Suprapubic skin (tissue), 4 donors: ENCODE measurements around the gene MTTP. TPM values are rescaled to one million over a fixed set of nuclear protein-coding genes. Genes with fewer than 3 reads are reported as not detected.
A peak's percentile ranks its signal among the peaks of the same experiment; 100 is the strongest.

Source experiments
- DNase-seq, 2 donors: peaks; one replicate each; pipeline ENCODE4 v3.0.0-alpha.2; 2019; ENCODE audit warnings: low spot score in 2 of 2
- H3K27ac ChIP-seq: fragments of 200-600 bp; sonication (generic); one replicate; pipeline ENCODE4 v1.5.1; 2019
- H3K27me3 ChIP-seq: fragments of 200-600 bp; sonication (generic); one replicate; pipeline ENCODE4 v1.5.1; 2019
- H3K36me3 ChIP-seq: fragments of 200-600 bp; sonication (generic); one replicate; pipeline ENCODE4 v1.5.1; 2019
- H3K4me1 ChIP-seq: fragments of 200-600 bp; sonication (generic); one replicate; pipeline ENCODE4 v1.5.1; 2019
- H3K4me3 ChIP-seq: fragments of 200-600 bp; sonication (generic); one replicate; pipeline ENCODE4 v1.5.1; 2019; ENCODE audit warnings: mild to moderate bottlenecking
- H3K9me3 ChIP-seq: fragments of 200-600 bp; sonication (generic); one replicate; pipeline ENCODE4 v1.5.1; 2019
- EP300 ChIP-seq: sonication (generic); formaldehyde crosslinking; IDR thresholded peaks from one replicate; pipeline ENCODE4 v1.6.1; 2017; ENCODE audit warnings: antibody characterized with exemption
- POLR2A ChIP-seq, 2 donors: fragments of 450-650 bp; IDR thresholded peaks; one replicate each; pipeline ENCODE4 v1.6.1; 2017; ENCODE audit warnings: antibody characterized with exemption in 2 of 2, mild to moderate bottlenecking in 2 of 2, moderate library complexity in 2 of 2
- POLR2AphosphoS5 ChIP-seq, 3 donors: sonication (generic); formaldehyde crosslinking; IDR thresholded peaks; one replicate each; pipeline ENCODE4 v1.6.1; 2017; ENCODE audit warnings: antibody characterized with exemption in 3 of 3
- WGBS: methylation state at CpG from one replicate; pipeline ENCODE4 v1.1.5; 2018; 5-methylcytosine and 5-hydroxymethylcytosine counted together
- total RNA-seq, 4 donors: library from RNA; depleted of rRNA; stranded (reverse); fragments of >200 nt; gene quantifications; one replicate each; pipeline ENCODE4 v1.1.0, GENCODE V29; 2016
- TF ChIP-seq, protein P1 (sequence below), 2 donors: fragments of 200-600 bp in 1 of 2; fragments of 450-650 bp in 1 of 2; sonication (generic) in 1 of 2; IDR thresholded peaks; one replicate each; pipeline ENCODE4 v1.5.1; 2016 to 2019; ENCODE audit warnings: antibody characterized with exemption in 2 of 2, mild to moderate bottlenecking in 1 of 2, moderate library complexity in 1 of 2

The MTTP gene
- total RNA-seq, 4 donors from 2014 or later, result 0.97 to 1.6 (median 1.3) TPM; not detected in 1

- 44% methylated on average over 2 of the region's 2 CpGs for whole genome bisulfite sequencing
- no peaks in the 10 kb centered on the region for H3K36me3 ChIP-seq
- no peaks in the 10 kb centered on the region for H3K9me3 ChIP-seq
- TF ChIP-seq, protein P1, sequence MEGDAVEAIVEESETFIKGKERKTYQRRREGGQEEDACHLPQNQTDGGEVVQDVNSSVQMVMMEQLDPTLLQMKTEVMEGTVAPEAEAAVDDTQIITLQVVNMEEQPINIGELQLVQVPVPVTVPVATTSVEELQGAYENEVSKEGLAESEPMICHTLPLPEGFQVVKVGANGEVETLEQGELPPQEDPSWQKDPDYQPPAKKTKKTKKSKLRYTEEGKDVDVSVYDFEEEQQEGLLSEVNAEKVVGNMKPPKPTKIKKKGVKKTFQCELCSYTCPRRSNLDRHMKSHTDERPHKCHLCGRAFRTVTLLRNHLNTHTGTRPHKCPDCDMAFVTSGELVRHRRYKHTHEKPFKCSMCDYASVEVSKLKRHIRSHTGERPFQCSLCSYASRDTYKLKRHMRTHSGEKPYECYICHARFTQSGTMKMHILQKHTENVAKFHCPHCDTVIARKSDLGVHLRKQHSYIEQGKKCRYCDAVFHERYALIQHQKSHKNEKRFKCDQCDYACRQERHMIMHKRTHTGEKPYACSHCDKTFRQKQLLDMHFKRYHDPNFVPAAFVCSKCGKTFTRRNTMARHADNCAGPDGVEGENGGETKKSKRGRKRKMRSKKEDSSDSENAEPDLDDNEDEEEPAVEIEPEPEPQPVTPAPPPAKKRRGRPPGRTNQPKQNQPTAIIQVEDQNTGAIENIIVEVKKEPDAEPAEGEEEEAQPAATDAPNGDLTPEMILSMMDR (IDR thresholded peaks at IDR 0.05), result no peak
- no peak for TF ChIP-seq EP300
- no peak overlapping the region for H3K4me3 ChIP-seq
- no peak overlapping the region for H3K27ac ChIP-seq
- no peaks in the 10 kb centered on the region for H3K4me1 ChIP-seq
- DNase-seq, result no peak
- no peaks in the 10 kb centered on the region for H3K27me3 ChIP-seq
Observed at GRCh38 chr4:99536848-99537247, 37.8 kb upstream of the MTTP start.

- Histone ChIP-seq H3K27ac (no peak overlapping the region), H3K9me3 (no peaks in the 10 kb centered on the region), H3K27me3 (no peaks in the 10 kb centered on the region), H3K4me3 (no peak overlapping the region), H3K36me3 (no peaks in the 10 kb centered on the region), H3K4me1 (no peaks in the 10 kb centered on the region)
- DNase-seq, result no peak
- WGBS, result 78% methylated on average over 4 of the region's 4 CpGs
- TF ChIP-seq EP300 (no peak), POLR2AphosphoS5 (IDR thresholded peaks at IDR 0.05) (no peak), POLR2A (IDR thresholded peaks at IDR 0.05) (no peak)
- TF ChIP-seq, protein P1 (IDR thresholded peaks at IDR 0.05), result no peak
Observed at GRCh38 chr4:99537674-99538073, 37.0 kb upstream of the MTTP start.

- Histone ChIP-seq H3K27me3 (no peaks in the 10 kb centered on the region), H3K27ac (no peak overlapping the region), H3K4me1 (no peaks in the 10 kb centered on the region), H3K36me3 (no peaks in the 10 kb centered on the region), H3K4me3 (no peak overlapping the region), H3K9me3 (no peaks in the 10 kb centered on the region)
- TF ChIP-seq EP300 (no peak), POLR2AphosphoS5 (IDR thresholded peaks at IDR 0.05) (no peak)
- DNase-seq, result no peak
Observed at GRCh38 chr4:99540277-99540939, 34.2 kb upstream of the MTTP start.

- Histone ChIP-seq H3K36me3 (no peaks in the 10 kb centered on the region), H3K27ac (no peak overlapping the region), H3K4me3 (no peak overlapping the region), H3K4me1 (no peaks in the 10 kb centered on the region), H3K9me3 (no peaks in the 10 kb centered on the region), H3K27me3 (no peaks in the 10 kb centered on the region)
- DNase-seq, result no peak
- TF ChIP-seq POLR2AphosphoS5 (IDR thresholded peaks at IDR 0.05) (no peak), POLR2A (IDR thresholded peaks at IDR 0.05) (no peak), EP300 (no peak)
- TF ChIP-seq, protein P1 (IDR thresholded peaks at IDR 0.05), result no peak
- WGBS, result 98% methylated on average over 2 of the region's 2 CpGs
Observed at GRCh38 chr4:99552872-99553271, 21.8 kb upstream of the MTTP start.

DNA sequence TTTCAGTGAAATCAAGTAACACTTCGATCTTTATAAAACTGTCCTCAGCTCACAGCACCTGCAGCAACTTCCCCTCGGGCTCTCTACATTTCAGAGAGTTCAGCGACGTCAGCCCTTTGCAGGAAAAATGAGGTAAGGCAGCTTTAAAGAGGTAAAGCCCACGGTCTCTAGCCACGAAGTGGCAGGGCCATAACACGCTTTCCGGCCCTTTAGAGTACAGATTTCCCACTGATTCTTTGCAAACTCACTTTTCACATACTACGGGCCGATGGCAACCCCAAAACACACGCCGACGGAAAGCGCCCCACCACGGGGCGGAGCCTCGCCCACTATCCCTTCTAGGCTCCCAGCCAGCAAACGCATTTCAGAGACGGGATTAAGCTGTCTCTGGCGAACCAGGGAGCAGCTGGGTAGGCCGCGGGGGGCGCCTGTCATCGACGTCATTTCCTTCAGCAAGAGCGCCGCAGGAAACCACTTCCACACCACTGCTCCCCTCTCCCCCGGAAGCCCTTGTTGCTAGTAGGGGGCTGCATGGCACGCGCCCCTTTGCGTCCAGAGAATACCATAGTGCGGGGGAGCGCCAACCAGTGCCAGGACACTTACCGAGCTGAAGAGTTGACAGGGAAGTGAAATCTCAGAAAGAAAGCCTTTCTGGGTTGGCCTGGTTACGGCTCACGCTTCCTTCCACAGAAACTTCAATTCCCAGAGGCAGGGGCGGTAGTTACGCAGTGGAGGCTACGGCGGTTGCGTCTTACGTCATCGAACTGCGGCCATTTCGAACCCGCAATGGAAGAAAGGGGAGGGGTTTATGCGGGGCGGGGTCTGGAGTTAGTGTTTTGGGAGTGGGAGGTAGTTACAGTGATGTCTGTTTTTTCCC lies 11.1 kb upstream of the MTTP start, which contains the start of gene TRMT10A:
Gene TRMT10A, minus strand, starts transcription at position 730 of the 877 bp plus-strand sequence. CDS start 4,701 bp downstream, outside the sequence.
- H3K36me3 ChIP-seq, result no peaks in the 10 kb centered on the region
- H3K27me3 ChIP-seq, result peaks cover 6% of the 10 kb centered on the region
- H3K4me3 ChIP-seq, result peak within 1 kb of the TSS; percentile 62
- WGBS, result under 1% methylated on average over 48 of the region's 48 CpGs
- peak; percentile 98 for DNase-seq
- H3K4me1 ChIP-seq, result peaks cover 10% of the 10 kb centered on the region
- TF ChIP-seq, protein P1 (IDR thresholded peaks at IDR 0.05), result no peak
- TF ChIP-seq POLR2AphosphoS5 (IDR thresholded peaks at IDR 0.05), result peak in 2 of 3 donors; percentile 37 to 75
- peak within 1 kb of the TSS; percentile 93 for H3K27ac ChIP-seq
- no peaks in the 10 kb centered on the region for H3K9me3 ChIP-seq
